CD4-positive, CD25-positive, alpha-beta regulatory T cell (primary cell): ENCODE data around the gene DNM1. TPM values are rescaled to one million over a fixed set of nuclear protein-coding genes. Genes with fewer than 3 reads are reported as not detected.
A peak's percentile ranks its signal among the peaks of the same experiment; 100 is the strongest.
"Not testable (repeated sequence)": the region's sequence is repeated elsewhere in the genome, so short reads cannot be mapped to it uniquely, and the experiment has no call there.

Experiments used
- ATAC-seq, 2 donors: fragments of 150-1000 bp; cut with Tn5 transposase; one replicate each; pipeline ENCODE4 v1.10.0; 2021; ENCODE audit warnings: low read depth in 2 of 2, moderate number of reproducible peaks in 2 of 2, moderate library complexity in 1 of 2
- DNase-seq, 3 donors: peaks; one replicate each; pipeline versions ENCODE4 v3.0.0 to v3.0.0-alpha.2; 2012 to 2022; ENCODE audit warnings: mixed read lengths in 1 of 3
- H3K27ac ChIP-seq: one replicate; pipeline ENCODE4 v1.7.0; 2013; ENCODE audit warnings: mild to moderate bottlenecking, low read length; ENCODE audit not compliant: insufficient read depth, poor library complexity, severe bottlenecking
- H3K27me3 ChIP-seq: one replicate; pipeline ENCODE4 v1.7.0; 2013; ENCODE audit warnings: low read length; ENCODE audit not compliant: control insufficient read depth, insufficient read depth
- H3K36me3 ChIP-seq: one replicate; pipeline ENCODE4 v1.7.0; 2013; ENCODE audit warnings: mild to moderate bottlenecking, low read length, moderate library complexity; ENCODE audit not compliant: control insufficient read depth, insufficient read depth
- H3K4me1 ChIP-seq: 2 replicates; pipeline ENCODE4 v1.7.0; 2013; ENCODE audit warnings: mild to moderate bottlenecking, low read length; ENCODE audit not compliant: insufficient read depth, control insufficient read depth, poor library complexity, severe bottlenecking
- H3K4me3 ChIP-seq: one replicate; pipeline ENCODE4 v1.7.0; 2013; ENCODE audit warnings: low read depth, mild to moderate bottlenecking, low read length, moderate library complexity
- H3K9me3 ChIP-seq, 2 experiments: 1 replicate in 1 of 2; 2 replicates in 1 of 2; pipeline ENCODE4 v1.7.0; 2013; ENCODE audit warnings: low read length in 2 of 2, mild to moderate bottlenecking in 1 of 2, moderate library complexity in 1 of 2; ENCODE audit not compliant: control insufficient read depth in 2 of 2
- H3K27ac Mint-ChIP-seq, 3 donors: one replicate each; pipeline ENCODE4 v1.8.0; 2020 to 2022; ENCODE audit warnings: mild to moderate bottlenecking in 3 of 3, mixed read lengths in 3 of 3, moderate library complexity in 2 of 3
- H3K27me3 Mint-ChIP-seq: one replicate; pipeline ENCODE4 v1.8.0; 2022; ENCODE audit warnings: mild to moderate bottlenecking, mixed read lengths
- H3K36me3 Mint-ChIP-seq: one replicate; pipeline ENCODE4 v1.8.0; 2020; ENCODE audit warnings: mixed read lengths
- H3K4me1 Mint-ChIP-seq, 4 donors: one replicate each; pipeline ENCODE4 v1.8.0; 2020 to 2022; ENCODE audit warnings: mixed read lengths in 4 of 4, mild to moderate bottlenecking in 1 of 4
- H3K4me3 Mint-ChIP-seq, 4 donors: one replicate each; pipeline ENCODE4 v1.8.0; 2020 to 2022; ENCODE audit warnings: mild to moderate bottlenecking in 4 of 4, mixed read lengths in 4 of 4, moderate library complexity in 3 of 4
- H3K9me3 Mint-ChIP-seq, 7 donors: one replicate each; pipeline ENCODE4 v1.8.0; 2020 to 2022; ENCODE audit warnings: mixed read lengths in 7 of 7, mild to moderate bottlenecking in 3 of 7, moderate library complexity in 2 of 7
- polyA plus RNA-seq, 4 donors: library from polyadenylated mRNA; unstranded; fragments of 300-500 nt; fragmentation: Illumina TruSeq; gene quantifications; one replicate each; pipeline ENCODE4 v1.2.3, GENCODE V29; 2021
- total RNA-seq: library from RNA; stranded (reverse); gene quantifications from one replicate; pipeline ENCODE4 v1.2.3, GENCODE V29; 2022

Gene DNM1
- total and polyA plus RNA-seq, 5 donors from 2014 or later: 1.5 TPM; not detected in 4

DNA sequence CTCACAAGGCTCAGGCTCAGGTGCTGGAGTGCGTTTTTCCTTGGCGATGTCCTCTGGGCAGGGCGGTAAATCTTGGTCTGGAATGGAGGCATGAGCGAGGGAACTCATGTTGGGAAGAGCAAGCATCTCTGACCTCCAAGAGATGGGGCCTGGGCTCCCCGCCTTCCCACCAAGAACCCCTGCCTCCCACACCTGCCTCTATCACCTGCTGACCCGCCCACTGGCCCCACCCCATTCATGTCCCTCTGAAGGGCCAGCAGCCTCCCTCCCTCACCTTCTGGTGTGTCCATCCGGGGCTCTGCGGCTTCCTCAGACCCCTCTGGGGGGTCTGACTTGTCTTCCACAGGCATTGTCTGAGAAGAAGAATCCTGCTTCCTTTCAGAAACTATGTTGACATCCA is 22.7 kb upstream of the DNM1 start:
- ATAC-seq (no peak), DNase-seq (no peak)
- Histone ChIP-seq H3K36me3 (peaks cover 64% of the 10 kb centered on the region), H3K27me3 (no peaks in the 10 kb centered on the region), H3K4me1 (no peaks in the 10 kb centered on the region), H3K4me3 (no peak overlapping the region), H3K27ac (no peak overlapping the region), H3K9me3 (no peaks in the 10 kb centered on the region)
- H3K36me3 Mint-ChIP-seq: peaks cover 32% of the 10 kb centered on the region
- H3K27me3 Mint-ChIP-seq: no peaks in the 10 kb centered on the region
- H3K4me1 Mint-ChIP-seq: peaks cover 0 to 5% (median 0%) of the 10 kb centered on the region in 4 donors
- H3K4me3 Mint-ChIP-seq: no peak overlapping the region
- peaks cover 0 to 2% (median 0%) of the 10 kb centered on the region in 7 donors for H3K9me3 Mint-ChIP-seq
- H3K27ac Mint-ChIP-seq: no peak overlapping the region

DNA sequence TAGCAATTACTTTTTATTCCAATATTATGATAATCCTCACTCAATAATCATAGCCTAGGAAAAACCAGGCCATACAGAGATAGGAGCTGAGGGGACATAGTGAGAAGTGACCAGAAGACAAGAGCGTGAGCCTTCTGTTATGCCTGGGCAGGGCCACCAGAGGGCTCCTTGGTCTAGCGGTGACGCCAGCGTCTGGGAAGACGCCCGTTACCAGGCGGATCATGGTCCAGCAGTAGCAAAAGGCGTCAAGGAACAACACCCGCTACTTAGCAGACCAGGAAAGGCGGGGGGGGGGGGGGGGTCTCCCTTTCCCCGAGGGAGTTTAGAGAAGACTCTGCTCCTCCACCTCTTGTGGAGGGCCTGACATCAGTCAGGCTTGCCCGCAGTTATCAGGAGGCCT is 21.7 kb upstream of the DNM1 start:
- H3K4me1 Mint-ChIP-seq, H3K27ac Mint-ChIP-seq, H3K27me3 Mint-ChIP-seq, H3K27ac ChIP-seq, H3K27me3 ChIP-seq, H3K4me1 ChIP-seq, DNase-seq, H3K9me3 Mint-ChIP-seq, H3K4me3 ChIP-seq, H3K4me3 Mint-ChIP-seq, H3K9me3 ChIP-seq, ATAC-seq: not testable (repeated sequence)
- H3K36me3 Mint-ChIP-seq: peaks cover 32% of the 10 kb centered on the region
- peaks cover 60% of the 10 kb centered on the region for H3K36me3 ChIP-seq

DNA sequence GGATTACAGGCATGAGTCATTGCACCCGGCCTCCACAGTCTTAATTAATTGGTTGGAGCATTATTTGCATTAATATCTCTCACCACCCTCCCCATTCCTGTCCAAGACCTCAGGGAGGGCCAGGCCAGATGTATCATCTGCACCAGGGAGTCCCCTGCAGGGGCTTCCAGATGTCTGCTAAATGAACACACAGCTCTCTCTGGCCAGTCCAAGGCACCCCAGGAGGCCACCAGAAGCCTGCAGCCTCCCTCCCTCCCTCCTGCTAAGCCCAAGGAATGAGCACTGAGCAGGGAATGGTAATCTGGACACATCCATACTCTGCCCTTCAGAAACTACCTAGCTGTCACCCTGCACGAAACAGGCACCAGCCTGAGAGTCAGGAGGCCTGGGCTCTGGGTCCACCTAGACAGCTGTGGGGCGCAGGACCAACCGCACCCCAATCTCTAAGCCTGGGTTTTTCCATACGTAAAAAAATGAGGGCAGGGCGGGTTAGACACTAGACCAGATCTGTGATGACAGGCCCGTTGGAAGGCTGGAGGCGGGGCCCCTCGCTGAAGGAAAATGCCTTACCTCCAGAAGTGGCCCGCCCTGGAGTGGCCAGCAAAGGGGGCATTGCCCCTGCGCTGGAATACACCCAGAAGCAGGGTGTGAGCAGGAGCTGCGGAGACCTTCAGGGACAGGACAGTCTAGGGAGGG is 20.1 kb upstream of the DNM1 start:
- Histone ChIP-seq H3K27ac (no peak overlapping the region), H3K36me3 (peaks cover 57% of the 10 kb centered on the region), H3K4me3 (no peak overlapping the region), H3K27me3 (no peaks in the 10 kb centered on the region), H3K4me1 (no peaks in the 10 kb centered on the region), H3K9me3 (no peaks in the 10 kb centered on the region)
- Mint-ChIP-seq H3K27me3 (no peaks in the 10 kb centered on the region), H3K27ac (no peak overlapping the region), H3K36me3 (peaks cover 35% of the 10 kb centered on the region), H3K4me3 (no peak overlapping the region), H3K9me3 (peaks cover 0 to 2% (median 0%) of the 10 kb centered on the region in 7 donors), H3K4me1 (peaks cover 7 to 14% (median 10%) of the 10 kb centered on the region in 4 donors)
- DNase-seq (no peak), ATAC-seq (no peak)

DNA sequence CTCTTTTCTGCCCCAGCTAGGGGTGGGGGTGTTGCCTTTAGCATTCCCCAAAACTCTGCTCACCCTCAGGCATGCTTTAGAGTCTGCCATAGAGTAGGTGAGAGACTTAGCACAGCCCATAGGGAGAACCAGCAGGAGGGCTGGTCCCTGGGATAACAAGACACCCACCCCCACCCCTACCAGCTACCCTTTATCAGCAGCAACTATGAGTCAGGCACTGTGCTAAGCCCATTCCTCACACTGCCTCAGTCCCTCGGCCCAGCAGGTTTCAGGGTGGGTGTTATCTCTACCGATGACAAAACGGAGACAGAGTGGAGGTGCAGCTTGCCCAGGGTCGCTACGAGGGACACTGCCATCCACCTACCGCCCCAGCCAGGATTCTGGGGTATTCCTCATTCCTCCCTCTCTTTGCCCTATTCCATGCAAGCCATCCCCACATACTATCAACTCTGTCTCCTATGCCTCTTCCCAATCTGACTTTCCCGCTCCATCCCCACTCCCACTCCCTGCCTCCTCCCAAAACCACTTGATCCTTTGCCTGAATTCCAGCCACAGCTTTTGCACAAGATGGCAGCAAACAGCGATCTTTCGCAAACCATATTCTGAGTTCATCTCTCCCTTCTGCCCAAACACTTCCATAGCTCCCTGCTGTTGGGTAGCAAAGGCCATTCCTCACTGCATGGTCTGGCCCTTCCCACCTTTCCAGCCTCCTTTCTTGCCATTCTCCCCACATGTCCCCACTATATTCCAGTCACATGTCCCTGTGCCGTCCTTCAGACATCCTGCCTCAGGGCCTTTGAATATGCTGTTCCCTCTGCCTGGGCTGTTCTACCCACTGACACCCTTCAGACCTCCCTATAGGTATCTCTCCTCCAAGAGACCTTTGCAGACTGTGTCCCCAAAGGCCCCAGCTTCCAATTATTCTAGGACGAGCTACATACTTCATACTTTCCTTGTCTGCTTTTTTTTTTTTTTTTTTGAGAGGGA is 16.9 kb upstream of the DNM1 start:
- H3K4me1 ChIP-seq: peaks cover 14% of the 10 kb centered on the region
- H3K27me3 ChIP-seq: no peaks in the 10 kb centered on the region
- ATAC-seq (no peak), DNase-seq (no peak)
- peaks cover 32% of the 10 kb centered on the region for H3K36me3 ChIP-seq
- no peak overlapping the region for H3K27ac ChIP-seq
- H3K4me1 Mint-ChIP-seq: peaks cover 9 to 34% (median 25%) of the 10 kb centered on the region in 4 donors
- H3K4me3 ChIP-seq: no peak overlapping the region
- no peaks in the 10 kb centered on the region for H3K9me3 ChIP-seq
- H3K9me3 Mint-ChIP-seq: no peaks in the 10 kb centered on the region
- peak overlapping the region in 1 of 3 donors; percentile 5 for H3K27ac Mint-ChIP-seq
- H3K4me3 Mint-ChIP-seq: no peak overlapping the region
- H3K27me3 Mint-ChIP-seq: no peaks in the 10 kb centered on the region
- peaks cover 27% of the 10 kb centered on the region for H3K36me3 Mint-ChIP-seq

DNA sequence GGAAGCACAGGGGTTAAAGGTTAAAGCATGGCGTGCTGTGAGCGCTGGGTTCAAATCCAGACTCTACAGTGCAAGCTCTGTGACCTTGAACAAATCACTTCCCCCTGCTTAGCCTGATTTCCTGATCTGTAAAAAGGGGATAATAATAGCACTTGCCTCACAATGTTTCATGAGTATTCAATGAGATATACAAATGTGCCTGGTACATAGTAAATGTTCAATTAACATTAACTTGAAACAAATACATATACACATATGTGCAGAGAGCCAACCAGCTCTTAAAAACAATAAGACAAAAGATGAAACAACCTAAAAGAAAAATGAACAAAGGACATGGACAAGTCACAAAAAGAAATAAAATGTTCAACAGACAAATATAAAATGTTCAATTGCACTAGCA is 15.8 kb upstream of the DNM1 start:
- peaks cover 9 to 39% (median 25%) of the 10 kb centered on the region in 4 donors for H3K4me1 Mint-ChIP-seq
- peaks cover 23% of the 10 kb centered on the region for H3K4me1 ChIP-seq
- no peak overlapping the region for H3K4me3 ChIP-seq
- H3K27ac ChIP-seq: no peak overlapping the region
- DNase-seq: no peak
- peak overlapping the region in 1 of 3 donors; percentile 35 for H3K27ac Mint-ChIP-seq
- no peaks in the 10 kb centered on the region for H3K9me3 Mint-ChIP-seq
- no peaks in the 10 kb centered on the region for H3K9me3 ChIP-seq
- H3K36me3 Mint-ChIP-seq: peaks cover 24% of the 10 kb centered on the region
- H3K36me3 ChIP-seq: peaks cover 32% of the 10 kb centered on the region
- H3K27me3 Mint-ChIP-seq: peaks cover 4% of the 10 kb centered on the region
- peak overlapping the region in 1 of 4 donors; percentile 53 for H3K4me3 Mint-ChIP-seq
- no peaks in the 10 kb centered on the region for H3K27me3 ChIP-seq
- ATAC-seq: no peak

DNA sequence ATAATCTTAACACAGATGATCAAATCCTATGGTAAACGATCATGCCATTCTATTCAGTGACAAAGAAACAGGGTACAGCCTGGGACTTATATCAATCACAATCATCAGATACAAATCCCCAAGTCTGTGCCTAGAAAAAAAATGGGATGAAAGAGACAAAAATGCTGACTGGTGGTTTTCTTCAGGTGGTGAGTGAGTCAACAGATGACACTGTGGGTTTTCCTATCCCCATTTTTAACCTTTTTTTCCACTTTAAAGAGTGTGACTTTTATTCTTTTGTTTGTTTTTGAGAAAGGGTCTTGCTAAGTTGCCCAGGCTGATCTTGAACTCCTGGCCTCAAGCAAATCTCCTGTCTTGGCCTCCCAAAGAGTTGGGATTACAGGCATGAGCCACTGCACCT is 15.0 kb upstream of the DNM1 start:
- Mint-ChIP-seq H3K4me3 (peak overlapping the region in 2 of 4 donors; percentile 53 to 58), H3K27ac (peak overlapping the region in 1 of 3 donors; percentile 35), H3K9me3 (no peaks in the 10 kb centered on the region), H3K4me1 (peaks cover 9 to 40% (median 25%) of the 10 kb centered on the region in 4 donors), H3K27me3 (peaks cover 4% of the 10 kb centered on the region), H3K36me3 (peaks cover 21% of the 10 kb centered on the region)
- ATAC-seq (no peak), DNase-seq (no peak)
- no peaks in the 10 kb centered on the region for H3K9me3 ChIP-seq
- H3K36me3 ChIP-seq: peaks cover 28% of the 10 kb centered on the region
- no peak overlapping the region for H3K4me3 ChIP-seq
- peaks cover 23% of the 10 kb centered on the region for H3K4me1 ChIP-seq
- H3K27ac ChIP-seq: no peak overlapping the region
- H3K27me3 ChIP-seq: no peaks in the 10 kb centered on the region

DNA sequence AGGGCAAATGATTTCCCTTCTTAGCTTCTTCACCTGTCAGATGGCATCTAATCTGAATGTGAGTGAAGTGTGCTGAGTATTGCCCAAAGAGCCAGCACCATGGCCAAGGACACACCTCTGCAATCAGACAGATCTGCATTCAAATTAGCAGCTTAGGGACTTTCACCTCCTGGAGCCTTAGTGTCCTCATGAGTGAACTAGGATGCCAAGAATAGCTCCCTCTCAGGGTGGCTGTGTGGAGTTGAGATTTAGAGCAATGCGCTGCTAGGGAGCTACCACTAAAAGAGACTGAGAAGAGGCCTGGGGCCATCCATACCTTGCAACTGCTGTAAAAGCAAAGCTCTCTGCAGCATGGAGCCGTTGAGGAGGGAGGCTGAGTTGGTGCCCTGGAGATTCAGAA is 13.2 kb upstream of the DNM1 start:
- ATAC-seq: no peak
- Histone ChIP-seq H3K27ac (no peak overlapping the region), H3K4me1 (peaks cover 23% of the 10 kb centered on the region), H3K27me3 (no peaks in the 10 kb centered on the region), H3K36me3 (peaks cover 18% of the 10 kb centered on the region), H3K9me3 (no peaks in the 10 kb centered on the region), H3K4me3 (no peak overlapping the region)
- Mint-ChIP-seq H3K4me3 (peak overlapping the region; percentile 86 to 92 (median 89)), H3K27ac (peak overlapping the region in 2 of 3 donors; percentile 68 to 92), H3K4me1 (peaks cover 4 to 40% (median 25%) of the 10 kb centered on the region in 4 donors), H3K9me3 (no peaks in the 10 kb centered on the region), H3K27me3 (peaks cover 4% of the 10 kb centered on the region), H3K36me3 (peaks cover 14% of the 10 kb centered on the region)
- DNase-seq: no peak
